ENCODE results near the gene PRKCH. TPM values are rescaled to one million over a fixed set of nuclear protein-coding genes. Genes with fewer than 3 reads are reported as not detected.

PRKCH gene
- polyA plus RNA-seq, 3 donors: 3.6 to 6.2 (median 5.4) TPM

- Mint-ChIP-seq H3K4me3 (no peak overlapping the region), H3K27ac (peak overlapping the region in 1 of 7 donors; percentile 4), H3K27me3 (ENCODE audit: low read depth in 3 of 3) (peaks cover 0 to 2% (median 2%) of the 10 kb centered on the region in 3 donors), H3K9me3 (peaks cover 0 to 2% (median 0%) of the 10 kb centered on the region in 7 donors), H3K4me1 (peaks cover 48% of the 10 kb centered on the region), H3K36me3 (peaks cover 7 to 11% of the 10 kb centered on the region in 2 donors)
- DNase-seq: no peak
- Histone ChIP-seq H3K9me3 (replicated peaks in 1 of 2; ENCODE audit: control insufficient read depth in 1 of 2, insufficient read depth in 1 of 2, low read length in 2 of 2) (no peaks in the 10 kb centered on the region), H4K20me1 (ENCODE audit: insufficient read depth, low read length) (no peaks in the 10 kb centered on the region), H3K27ac (ENCODE audit: low read depth in 1 of 2, low read length in 2 of 2) (no peak overlapping the region), H3K27me3 (ENCODE audit: control insufficient read depth in 2 of 2, insufficient read depth in 2 of 2, low read length in 2 of 2) (no peaks in the 10 kb centered on the region), H2AFZ (ENCODE audit: insufficient read depth, low read depth, low read length, poor library complexity, severe bottlenecking) (no peak overlapping the region), H3K4me3 (replicated peaks in 1 of 3; ENCODE audit: low read depth in 2 of 3, low read length in 3 of 3) (no peak overlapping the region), H3K36me3 (replicated peaks in 1 of 2; ENCODE audit: control insufficient read depth in 1 of 2, insufficient read depth in 2 of 2, low read length in 2 of 2) (no peaks in the 10 kb centered on the region), H3K4me2 (replicated peaks; ENCODE audit: extremely low read depth, low read length, poor library complexity, severe bottlenecking) (no peak overlapping the region), H3K9ac (ENCODE audit: insufficient read depth, low read length, poor library complexity, severe bottlenecking) (no peak overlapping the region), H3K79me2 (ENCODE audit: insufficient read depth, low read length) (no peaks in the 10 kb centered on the region), H3K4me1 (ENCODE audit: control insufficient read depth in 1 of 2, insufficient read depth in 2 of 2, low read length in 2 of 2) (peaks cover 39 to 41% of the 10 kb centered on the region in 2 donors)
- WGBS (ENCODE audit: insufficient coverage): no CpG with 5 or more reads among the region's 5 CpGs
- no peak for TF ChIP-seq CTCF (IDR thresholded peaks at IDR 0.05)
- intact Hi-C loops (cut with micrococcal nuclease): loop anchor here in 1 of 2 donors (5.0 kb wide), 1 partner anchor 42 kb away; no protein-coding TSS in a partner anchor
Observed at GRCh38 chr14:61560323-61560722, 238.9 kb downstream of the PRKCH start.

GRCh38 chr14:61561104-61561503 is 239.7 kb downstream of the PRKCH start:
- Mint-ChIP-seq H3K9me3 (peaks cover 0 to 2% (median 0%) of the 10 kb centered on the region in 7 donors), H3K27me3 (ENCODE audit: low read depth in 3 of 3) (peaks cover 0 to 2% (median 2%) of the 10 kb centered on the region in 3 donors), H3K36me3 (peaks cover 7 to 13% of the 10 kb centered on the region in 2 donors), H3K4me1 (peaks cover 54% of the 10 kb centered on the region), H3K4me3 (no peak overlapping the region), H3K27ac (peak overlapping the region in 5 of 7 donors; percentile 35 to 81 (median 50))
- peak overlapping the region; percentile 12 for H2AFZ ChIP-seq (ENCODE audit: insufficient read depth, low read depth, low read length, poor library complexity, severe bottlenecking)
- H3K79me2 ChIP-seq (ENCODE audit: insufficient read depth, low read length): no peaks in the 10 kb centered on the region
- intact Hi-C loops (cut with micrococcal nuclease): loop anchor here in 1 of 2 donors (5.0 kb wide), 1 partner anchor 41 kb away; no protein-coding TSS in a partner anchor
- DNase-seq: no peak
- no peak overlapping the region for H3K4me2 ChIP-seq (replicated peaks; ENCODE audit: extremely low read depth, low read length, poor library complexity, severe bottlenecking)
- H3K4me3 ChIP-seq (replicated peaks in 1 of 3; ENCODE audit: low read depth in 2 of 3, low read length in 3 of 3): no peak overlapping the region
- no peak overlapping the region for H3K9ac ChIP-seq (ENCODE audit: insufficient read depth, low read length, poor library complexity, severe bottlenecking)
- peak overlapping the region in 1 of 2 donors; percentile 3 for H3K27ac ChIP-seq (ENCODE audit: low read depth in 1 of 2, low read length in 2 of 2)
- H3K27me3 ChIP-seq (ENCODE audit: control insufficient read depth in 2 of 2, insufficient read depth in 2 of 2, low read length in 2 of 2): no peaks in the 10 kb centered on the region
- 80% methylated on average over 1 of the region's 3 CpGs for WGBS (ENCODE audit: insufficient coverage)
- no peaks in the 10 kb centered on the region for H4K20me1 ChIP-seq (ENCODE audit: insufficient read depth, low read length)
- no peaks in the 10 kb centered on the region for H3K9me3 ChIP-seq (replicated peaks in 1 of 2; ENCODE audit: control insufficient read depth in 1 of 2, insufficient read depth in 1 of 2, low read length in 2 of 2)
- no peak for TF ChIP-seq CTCF (IDR thresholded peaks at IDR 0.05)
- no peaks in the 10 kb centered on the region for H3K36me3 ChIP-seq (replicated peaks in 1 of 2; ENCODE audit: control insufficient read depth in 1 of 2, insufficient read depth in 2 of 2, low read length in 2 of 2)
- peaks cover 39 to 44% of the 10 kb centered on the region in 2 donors for H3K4me1 ChIP-seq (ENCODE audit: control insufficient read depth in 1 of 2, insufficient read depth in 2 of 2, low read length in 2 of 2)

All from CD14-positive monocyte (primary cell).